GM23248 (cell line): Measurements from ENCODE around the gene LIFR. TPM values are rescaled to one million over a fixed set of nuclear protein-coding genes. Genes with fewer than 3 reads are reported as not detected.

Experiments
- DNase-seq: peaks from one replicate; pipeline ENCODE4 v3.0.0-alpha.2; 2015
- H2AFZ ChIP-seq: fragments of 200-600 bp; sonication (generic); 2 replicates; pipeline ENCODE4 v1.6.1; 2016; ENCODE audit warnings: antibody characterized with exemption
- H3F3A ChIP-seq: fragments of 200-600 bp; sonication (generic); 2 replicates; pipeline ENCODE4 v1.6.1; 2016; ENCODE audit warnings: mild to moderate bottlenecking, antibody characterized with exemption, mixed run types; ENCODE audit not compliant: insufficient read depth
- H3K27ac ChIP-seq: fragments of 200-600 bp; sonication (generic); 2 replicates; pipeline ENCODE4 v1.5.1; 2016; ENCODE audit warnings: mild to moderate bottlenecking
- H3K27me3 ChIP-seq: fragments of 200-600 bp; sonication (generic); replicated peaks from 2 replicates; pipeline ENCODE4 v1.6.1; 2016; ENCODE audit warnings: mild to moderate bottlenecking; ENCODE audit not compliant: insufficient read depth
- H3K36me3 ChIP-seq: fragments of 200-600 bp; sonication (generic); 2 replicates; pipeline ENCODE4 v1.6.1; 2016; ENCODE audit warnings: low read depth, mild to moderate bottlenecking
- H3K4me1 ChIP-seq: fragments of 200-600 bp; sonication (generic); 2 replicates; pipeline ENCODE4 v1.6.1; 2016; ENCODE audit warnings: mild to moderate bottlenecking; ENCODE audit not compliant: insufficient read depth
- H3K4me2 ChIP-seq: fragments of 200-600 bp; sonication (generic); one replicate; pipeline ENCODE4 v1.6.1; 2016; ENCODE audit warnings: mild to moderate bottlenecking; ENCODE audit not compliant: unreplicated experiment
- H3K4me3 ChIP-seq: fragments of 200-600 bp; sonication (generic); 2 replicates; pipeline ENCODE4 v1.5.1; 2016; ENCODE audit warnings: mild to moderate bottlenecking
- H3K79me2 ChIP-seq: fragments of 200-600 bp; sonication (generic); 2 replicates; pipeline ENCODE4 v1.6.1; 2016; ENCODE audit warnings: mild to moderate bottlenecking; ENCODE audit not compliant: insufficient read depth
- H3K9ac ChIP-seq: fragments of 200-600 bp; sonication (generic); 2 replicates; pipeline ENCODE4 v1.6.1; 2016; ENCODE audit warnings: mild to moderate bottlenecking
- H3K9me2 ChIP-seq: fragments of 200-600 bp; sonication (generic); 2 replicates; pipeline ENCODE4 v1.6.1; 2016; ENCODE audit warnings: mixed run types, mild to moderate bottlenecking, moderate library complexity; ENCODE audit not compliant: insufficient read depth
- H3K9me3 ChIP-seq: fragments of 200-600 bp; sonication (generic); one replicate; pipeline ENCODE4 v1.6.1; 2017; ENCODE audit warnings: low read depth
- H4K20me1 ChIP-seq: fragments of 200-600 bp; sonication (generic); 2 replicates; pipeline ENCODE4 v1.6.0; 2016; ENCODE audit not compliant: insufficient read depth
- EZH2 ChIP-seq: fragments of 200-600 bp; sonication (generic); IDR thresholded peaks from 2 replicates; pipeline ENCODE4 v1.6.1; 2018; ENCODE audit warnings: antibody characterized with exemption, mild to moderate bottlenecking; ENCODE audit not compliant: insufficient read depth, poor library complexity, severe bottlenecking
- EZH2phosphoT487 ChIP-seq: fragments of 200-600 bp; sonication (generic); IDR thresholded peaks from 2 replicates; pipeline ENCODE4 v1.6.1; 2018; ENCODE audit warnings: antibody characterized with exemption, moderate library complexity, mild to moderate bottlenecking, low read depth; ENCODE audit not compliant: insufficient read depth
- WGBS, 2 experiments: methylation state at CpG; one replicate each; pipeline ENCODE4 v1.1.6; 2015 to 2017; ENCODE audit warnings: low lambda C conversion rate in 2 of 2, low coverage in 1 of 2; ENCODE audit errors: missing lambda C conversion rate in 2 of 2; 5-methylcytosine and 5-hydroxymethylcytosine counted together
- in situ Hi-C: fragments of 300-500 bp; cut with MboI; formaldehyde crosslinking; loops from 2 replicates; pipeline ENCODE4 v1.15.0; 2020
- polyA plus RNA-seq: library from polyadenylated mRNA; unstranded; fragments of >200 nt; fragmentation: Nextera tagmentation; extraction: Ambion mirVana; gene quantifications from 2 replicates; pipeline ENCODE4 v1.2.1, GENCODE V29; 2016
- total RNA-seq: library from RNA; depleted of rRNA; stranded (reverse); fragments of >200 nt; shearing (Covaris generic); gene quantifications from 2 replicates; pipeline ENCODE4 v1.2.3, GENCODE V29; 2014

Gene LIFR
- total and polyA plus RNA-seq, 2 experiments from 2014 or later = 6.9 to 8.1 TPM

GRCh38 chr5:38598994-38599617, 42.7 kb upstream of the LIFR start:
- in situ Hi-C loops = no loop called here

DNA sequence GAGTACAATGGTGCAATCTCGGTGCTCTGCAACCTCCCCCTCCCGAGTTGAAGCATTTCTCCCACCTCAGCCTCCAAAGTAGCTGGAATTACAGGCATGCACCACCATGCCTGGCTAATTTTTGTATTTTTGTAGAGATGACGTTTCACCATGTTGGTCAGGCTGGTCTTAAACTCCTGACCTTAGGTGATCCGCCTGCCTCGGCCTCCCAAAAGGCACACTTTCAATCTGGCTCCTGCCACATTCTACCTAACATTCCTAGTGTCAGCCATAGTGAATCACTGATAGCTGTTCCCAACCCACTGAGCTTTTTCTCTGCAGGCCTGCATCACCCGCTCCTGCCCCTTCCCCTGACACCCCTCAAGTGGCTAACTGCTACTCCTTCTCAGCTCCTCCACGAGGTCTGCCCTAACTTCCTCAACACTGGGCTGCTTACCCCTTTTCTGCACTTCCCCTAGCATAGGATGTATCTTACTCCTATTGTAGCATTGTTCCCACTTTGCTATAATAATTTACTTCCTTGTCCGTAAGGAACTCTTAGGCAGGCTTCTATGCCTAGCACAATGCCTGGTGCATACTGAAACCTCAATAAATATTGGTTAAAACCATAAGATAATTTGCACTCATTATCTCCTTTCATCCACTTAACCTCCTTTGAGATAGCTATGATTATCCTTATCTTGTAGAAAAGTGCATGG, 42.0 kb upstream of the LIFR start:
- TF ChIP-seq EZH2 (no peak), EZH2phosphoT487 (no peak)
- WGBS, 2 experiments = 83 to 87% methylated on average over 8 of the region's 8 CpGs
- Histone ChIP-seq H2AFZ (no peak overlapping the region), H3K9me3 (no peaks in the 10 kb centered on the region), H3K4me2 (peak overlapping the region; percentile 42), H3K27ac (no peak overlapping the region), H4K20me1 (no peaks in the 10 kb centered on the region), H3F3A (peaks cover 37% of the 10 kb centered on the region), H3K9me2 (no peaks in the 10 kb centered on the region), H3K79me2 (no peaks in the 10 kb centered on the region), H3K4me1 (peaks cover 49% of the 10 kb centered on the region), H3K9ac (no peak overlapping the region), H3K36me3 (no peaks in the 10 kb centered on the region), H3K27me3 (no peaks in the 10 kb centered on the region), H3K4me3 (no peak overlapping the region)
- no peak for DNase-seq
- in situ Hi-C loops = no loop called here

More at GRCh38 chr5:38598994-38599617, 42.7 kb upstream of the LIFR start:
- no peak overlapping the region for H3K27ac ChIP-seq
- no peak overlapping the region for H3K9ac ChIP-seq
- no peak overlapping the region for H2AFZ ChIP-seq
- H3F3A ChIP-seq = peaks cover 37% of the 10 kb centered on the region
- WGBS, 2 experiments = 99 to 100% methylated on average over 2 of the region's 2 CpGs
- no peaks in the 10 kb centered on the region for H3K27me3 ChIP-seq
- H3K79me2 ChIP-seq = no peaks in the 10 kb centered on the region
- H4K20me1 ChIP-seq = no peaks in the 10 kb centered on the region
- no peaks in the 10 kb centered on the region for H3K36me3 ChIP-seq
- DNase-seq = peak; percentile 86
- H3K4me1 ChIP-seq = peaks cover 49% of the 10 kb centered on the region
- TF ChIP-seq EZH2phosphoT487 (no peak), EZH2 (no peak)
- H3K9me3 ChIP-seq = no peaks in the 10 kb centered on the region
- H3K4me2 ChIP-seq = peak overlapping the region; percentile 42
- no peaks in the 10 kb centered on the region for H3K9me2 ChIP-seq
- H3K4me3 ChIP-seq = no peak overlapping the region

DNA sequence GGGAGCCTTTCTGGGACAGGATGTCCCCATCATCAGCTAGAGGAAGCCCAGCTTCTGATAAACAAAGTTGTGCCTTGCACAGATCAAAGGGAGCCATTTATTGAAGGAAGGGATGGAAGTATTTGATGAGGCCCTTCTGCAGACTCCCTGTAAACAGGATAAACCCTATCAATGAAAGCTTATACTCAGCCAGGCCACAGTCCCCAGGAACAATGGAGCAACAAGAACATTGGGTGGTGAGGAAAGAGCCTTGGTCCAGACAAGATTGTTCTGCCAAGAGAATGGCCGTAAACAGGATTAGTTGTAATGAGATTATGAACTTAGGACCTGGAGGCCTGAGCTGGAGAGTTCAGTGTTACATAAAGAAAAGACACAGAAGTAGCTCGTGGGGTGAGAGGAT, 40.5 kb upstream of the LIFR start:
- Histone ChIP-seq H2AFZ (no peak overlapping the region), H3K27me3 (no peaks in the 10 kb centered on the region), H3K9ac (no peak overlapping the region), H3F3A (peaks cover 28% of the 10 kb centered on the region), H3K9me3 (no peaks in the 10 kb centered on the region), H3K27ac (no peak overlapping the region), H3K36me3 (no peaks in the 10 kb centered on the region), H3K4me3 (no peak overlapping the region), H4K20me1 (no peaks in the 10 kb centered on the region), H3K9me2 (no peaks in the 10 kb centered on the region), H3K4me1 (peaks cover 43% of the 10 kb centered on the region), H3K79me2 (no peaks in the 10 kb centered on the region), H3K4me2 (no peak overlapping the region)
- DNase-seq = no peak
- 89 to 91% methylated on average over 2 of the region's 2 CpGs for WGBS, 2 experiments
- in situ Hi-C loops = no loop called here
- no peak for TF ChIP-seq EZH2
- TF ChIP-seq EZH2phosphoT487 = no peak

DNA sequence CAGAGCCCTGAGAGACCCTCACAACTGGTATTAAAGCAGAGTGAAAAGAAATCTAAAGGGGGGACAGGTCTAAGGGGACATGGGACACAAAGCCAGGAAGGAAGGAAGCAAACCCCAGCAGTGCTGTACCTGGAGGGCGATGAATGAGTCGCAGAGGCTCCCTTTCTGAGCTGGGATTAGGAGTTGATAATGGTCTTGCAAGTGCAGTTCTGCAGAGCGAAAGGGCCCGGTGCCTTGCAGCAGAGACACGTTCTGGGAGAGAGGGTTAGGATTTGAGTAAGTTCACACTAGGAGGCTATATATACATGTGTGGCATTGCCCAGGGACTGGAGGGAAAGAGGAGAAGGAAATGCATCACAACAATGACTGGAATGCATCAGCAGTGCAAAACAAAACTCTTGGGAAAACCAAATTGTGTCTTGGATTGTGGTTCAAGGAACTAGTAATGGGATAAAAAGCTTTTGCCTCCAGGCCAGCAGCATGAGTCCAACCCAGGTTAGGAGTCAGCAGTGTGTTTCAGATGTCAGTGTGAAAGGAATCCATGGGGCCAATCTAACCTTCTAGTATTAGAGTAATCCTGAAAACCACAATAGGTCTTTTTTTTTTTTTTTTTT, 38.8 kb upstream of the LIFR start:
- Histone ChIP-seq H3K9me2 (no peaks in the 10 kb centered on the region), H4K20me1 (no peaks in the 10 kb centered on the region), H3K4me1 (peaks cover 30% of the 10 kb centered on the region), H3K4me3 (no peak overlapping the region), H3K79me2 (no peaks in the 10 kb centered on the region), H3K9ac (no peak overlapping the region), H3K36me3 (no peaks in the 10 kb centered on the region), H3K4me2 (no peak overlapping the region), H3K27me3 (no peaks in the 10 kb centered on the region), H3K27ac (no peak overlapping the region), H2AFZ (no peak overlapping the region), H3K9me3 (no peaks in the 10 kb centered on the region), H3F3A (peaks cover 28% of the 10 kb centered on the region)
- in situ Hi-C loops = no loop called here
- DNase-seq = peak; percentile 84
- 80 to 81% methylated on average over 5 of the region's 5 CpGs for WGBS, 2 experiments
- TF ChIP-seq EZH2phosphoT487 (no peak), EZH2 (no peak)
